ENCODE results near the gene PIGH.

PIGH gene

DNA sequence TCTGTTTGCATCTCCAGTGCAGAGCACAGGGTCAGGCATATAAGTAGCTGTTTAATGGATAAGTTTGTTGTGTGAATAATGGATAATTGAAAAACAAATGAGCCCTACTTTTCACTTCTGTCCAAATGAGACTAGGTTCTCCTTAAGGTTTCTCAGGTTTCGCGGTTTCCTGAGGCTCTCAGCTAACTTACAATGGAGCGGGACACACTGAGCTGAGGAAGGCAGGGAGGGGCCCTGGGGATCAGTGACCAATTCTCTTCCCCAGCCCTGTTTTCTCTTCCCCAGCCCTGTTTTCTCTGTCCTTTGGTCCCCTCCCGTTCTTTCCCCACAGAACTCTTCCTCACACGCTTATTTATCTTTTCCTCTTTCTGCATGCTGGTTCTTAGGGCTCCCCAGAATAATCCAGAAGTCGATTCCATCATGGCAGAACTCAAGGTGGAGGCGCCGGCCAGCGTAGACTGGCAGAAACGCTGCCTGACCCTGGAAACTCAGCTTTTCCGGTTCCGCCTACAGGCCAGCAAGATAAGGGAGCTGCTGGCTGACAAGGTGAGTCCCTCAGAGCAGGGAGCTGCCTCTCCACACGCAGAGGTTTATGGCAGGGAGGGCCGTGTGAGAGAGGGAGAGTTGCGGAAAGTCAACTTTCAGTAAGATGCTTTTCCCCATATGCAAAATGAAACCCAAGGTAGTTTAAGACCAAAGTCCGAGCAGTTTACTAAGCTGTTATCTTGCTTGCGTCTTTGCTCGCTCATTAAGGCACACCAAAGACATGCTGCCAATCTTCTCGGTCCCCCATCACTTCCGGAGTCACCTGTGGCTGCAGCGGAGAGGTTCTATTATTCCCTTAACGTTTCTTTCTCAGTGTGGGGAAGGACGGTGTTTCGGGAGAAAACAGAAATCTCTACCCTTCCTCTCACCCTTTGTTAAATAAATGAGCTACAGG, 58.4 kb downstream of the PIGH start:
- Histone ChIP-seq H3K4me1 (ENCODE audit: insufficient read depth, low read length, poor library complexity, severe bottlenecking) (no peaks in the 10 kb centered on the region), H3K4me3 (ENCODE audit: low read length, poor library complexity, severe bottlenecking) (no peak overlapping the region), H3K79me2 (ENCODE audit: insufficient read depth, low read length) (no peaks in the 10 kb centered on the region), H3K36me3 (ENCODE audit: insufficient read depth, low read length) (no peaks in the 10 kb centered on the region), H3K27me3 (ENCODE audit: insufficient read depth, low read length, poor library complexity, severe bottlenecking) (no peaks in the 10 kb centered on the region), H3K9me3 (ENCODE audit: insufficient read depth, low read depth, low read length) (no peaks in the 10 kb centered on the region), H3F3A (ENCODE audit: low read depth) (no peaks in the 10 kb centered on the region), H3K9me2 (replicated peaks; ENCODE audit: low read depth, low read length) (no peaks in the 10 kb centered on the region), H3K9ac (ENCODE audit: low read depth, low read length, poor library complexity, severe bottlenecking) (no peak overlapping the region), H4K20me1 (ENCODE audit: insufficient read depth, low read length, poor library complexity, severe bottlenecking) (no peaks in the 10 kb centered on the region), H2AFZ (ENCODE audit: low read length) (no peak overlapping the region), H3K4me2 (ENCODE audit: low read depth, low read length, poor library complexity, severe bottlenecking) (no peak overlapping the region)
- TF ChIP-seq, protein P1, sequence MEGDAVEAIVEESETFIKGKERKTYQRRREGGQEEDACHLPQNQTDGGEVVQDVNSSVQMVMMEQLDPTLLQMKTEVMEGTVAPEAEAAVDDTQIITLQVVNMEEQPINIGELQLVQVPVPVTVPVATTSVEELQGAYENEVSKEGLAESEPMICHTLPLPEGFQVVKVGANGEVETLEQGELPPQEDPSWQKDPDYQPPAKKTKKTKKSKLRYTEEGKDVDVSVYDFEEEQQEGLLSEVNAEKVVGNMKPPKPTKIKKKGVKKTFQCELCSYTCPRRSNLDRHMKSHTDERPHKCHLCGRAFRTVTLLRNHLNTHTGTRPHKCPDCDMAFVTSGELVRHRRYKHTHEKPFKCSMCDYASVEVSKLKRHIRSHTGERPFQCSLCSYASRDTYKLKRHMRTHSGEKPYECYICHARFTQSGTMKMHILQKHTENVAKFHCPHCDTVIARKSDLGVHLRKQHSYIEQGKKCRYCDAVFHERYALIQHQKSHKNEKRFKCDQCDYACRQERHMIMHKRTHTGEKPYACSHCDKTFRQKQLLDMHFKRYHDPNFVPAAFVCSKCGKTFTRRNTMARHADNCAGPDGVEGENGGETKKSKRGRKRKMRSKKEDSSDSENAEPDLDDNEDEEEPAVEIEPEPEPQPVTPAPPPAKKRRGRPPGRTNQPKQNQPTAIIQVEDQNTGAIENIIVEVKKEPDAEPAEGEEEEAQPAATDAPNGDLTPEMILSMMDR (conservative IDR thresholded peaks at IDR 0.05; ENCODE audit: low read length) = no peak
- no peak for TF ChIP-seq EZH2phosphoT487 (IDR thresholded peaks at IDR 0.05; ENCODE audit: borderline replicate concordance)
